Measurements from ENCODE around the gene MORC2.

- TF ChIP-seq POLR2A (IDR thresholded peaks at IDR 0.05) (no peak), CTCF (IDR thresholded peaks at IDR 0.05) (no peak)
Measured at GRCh38 chr22:30880181-30880601, 88.4 kb downstream of the MORC2 start.

Data from esophagus squamous epithelium (tissue), 4 donors.